ENCODE results near the gene VGLL2. TPM values are rescaled to one million over a fixed set of nuclear protein-coding genes. Genes with fewer than 3 reads are reported as not detected.
A peak's percentile ranks its signal among the peaks of the same experiment; 100 is the strongest.
"Not testable (repeated sequence)": the region's sequence is repeated elsewhere in the genome, so short reads cannot be mapped to it uniquely, and the experiment has no call there.

Gene VGLL2, protein sequence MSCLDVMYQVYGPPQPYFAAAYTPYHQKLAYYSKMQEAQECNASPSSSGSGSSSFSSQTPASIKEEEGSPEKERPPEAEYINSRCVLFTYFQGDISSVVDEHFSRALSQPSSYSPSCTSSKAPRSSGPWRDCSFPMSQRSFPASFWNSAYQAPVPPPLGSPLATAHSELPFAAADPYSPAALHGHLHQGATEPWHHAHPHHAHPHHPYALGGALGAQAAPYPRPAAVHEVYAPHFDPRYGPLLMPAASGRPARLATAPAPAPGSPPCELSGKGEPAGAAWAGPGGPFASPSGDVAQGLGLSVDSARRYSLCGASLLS
- total RNA-seq (2014; rRNA removed; shearing (Covaris generic)): not detected in 2 replicates

DNA sequence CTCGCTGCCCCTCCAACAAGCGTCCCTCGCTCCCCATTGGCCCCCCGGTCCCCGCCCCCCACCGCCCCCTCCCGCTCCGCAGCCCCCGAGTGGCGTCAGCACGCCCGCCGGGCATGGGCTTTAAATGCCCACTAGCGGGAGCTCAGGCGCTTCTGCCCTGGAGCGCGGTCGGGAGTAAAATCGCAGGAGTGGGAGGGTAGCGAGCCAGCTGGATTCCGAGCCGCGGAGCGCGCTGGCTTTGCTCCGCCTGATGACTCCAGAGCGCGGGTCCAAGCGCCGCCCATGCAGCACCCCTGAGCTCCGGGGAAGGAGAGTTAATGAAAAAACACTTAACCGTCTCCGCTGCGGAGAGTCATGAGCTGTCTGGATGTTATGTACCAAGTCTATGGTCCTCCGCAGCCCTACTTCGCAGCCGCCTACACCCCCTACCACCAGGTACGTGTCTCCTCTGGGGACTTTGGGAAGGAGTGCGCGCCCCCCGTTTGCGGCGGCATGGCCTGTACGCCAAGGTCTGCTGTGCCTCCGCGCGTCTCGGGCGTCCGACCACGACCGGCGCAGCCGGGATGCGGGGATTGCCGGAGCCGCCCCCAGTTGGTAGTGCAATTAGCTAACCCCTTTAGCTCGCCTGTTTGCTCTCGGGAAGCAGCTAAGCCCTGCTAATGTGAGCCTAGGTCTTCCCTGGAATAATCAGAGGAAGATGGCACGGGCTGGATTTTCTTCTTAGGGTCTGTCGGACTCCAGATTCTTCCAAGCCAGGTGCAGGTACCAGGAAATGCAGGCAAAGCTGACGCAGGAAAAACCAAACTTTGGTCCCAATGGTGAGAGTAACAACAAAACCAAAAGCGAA, at the start of gene VGLL2:
Gene VGLL2, plus strand, starts transcription at position 149 of the 847 bp plus-strand sequence. Its CDS starts 206 bp downstream, at position 355.
- peak; percentile 47 for DNase-seq (ENCODE audit: low read depth)

- DNase-seq (ENCODE audit: low read depth): no peak
Observed at GRCh38 chr6:117222861-117223260, 42.5 kb upstream of the VGLL2 start.

DNA sequence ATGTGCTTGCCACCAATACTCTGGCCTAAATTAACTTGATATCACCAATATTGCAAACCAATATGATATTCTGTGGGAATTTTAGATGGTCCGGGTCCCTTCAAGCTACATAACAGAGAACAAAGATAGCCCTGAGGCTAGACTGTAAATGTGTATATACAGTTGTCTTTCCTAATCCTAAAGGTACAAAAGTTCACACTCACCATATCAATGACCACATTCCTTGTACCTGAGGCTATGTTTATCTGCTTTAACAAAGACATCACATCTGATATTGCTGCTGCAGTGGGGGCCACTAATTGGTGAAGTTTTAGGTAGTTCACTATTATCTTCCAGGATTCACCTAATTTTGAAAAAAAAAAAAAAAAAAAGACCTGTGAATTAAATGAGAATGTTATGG, 38.6 kb upstream of the VGLL2 start:
- no peak for DNase-seq (ENCODE audit: low read depth)

DNA sequence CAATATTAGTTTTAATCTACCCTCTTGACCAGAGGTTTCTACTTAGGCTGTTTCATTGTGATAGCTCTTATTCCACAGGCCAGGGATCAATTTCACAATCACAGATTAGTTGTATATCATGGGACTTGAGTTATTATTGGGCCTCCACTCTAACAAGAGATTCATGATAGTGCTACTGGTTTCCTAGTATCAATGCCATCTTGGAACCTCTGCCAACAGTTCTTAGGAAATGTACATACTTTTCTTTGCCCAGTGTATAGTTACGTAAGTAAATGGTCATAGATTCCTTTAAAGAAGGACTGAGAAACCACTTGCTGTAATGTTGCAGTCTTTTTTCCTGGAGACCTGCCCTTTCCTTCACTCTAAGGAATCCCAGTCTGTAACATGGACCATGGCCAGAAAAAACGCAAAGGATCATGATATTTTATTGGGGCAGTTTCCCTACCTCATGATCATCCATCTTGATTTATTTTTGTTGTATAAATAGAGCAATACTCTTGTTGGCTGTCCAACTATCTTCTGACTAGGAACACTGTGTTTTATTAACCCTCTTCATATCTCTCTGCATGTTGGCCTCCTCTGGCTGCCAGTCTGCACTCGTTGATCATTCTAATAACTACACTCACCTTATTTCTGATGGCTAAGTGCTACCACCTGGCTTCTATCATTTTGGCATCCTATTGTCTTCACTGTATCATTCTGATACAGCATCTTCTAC, 38.0 kb upstream of the VGLL2 start:
- no peak for DNase-seq (ENCODE audit: low read depth)

DNA sequence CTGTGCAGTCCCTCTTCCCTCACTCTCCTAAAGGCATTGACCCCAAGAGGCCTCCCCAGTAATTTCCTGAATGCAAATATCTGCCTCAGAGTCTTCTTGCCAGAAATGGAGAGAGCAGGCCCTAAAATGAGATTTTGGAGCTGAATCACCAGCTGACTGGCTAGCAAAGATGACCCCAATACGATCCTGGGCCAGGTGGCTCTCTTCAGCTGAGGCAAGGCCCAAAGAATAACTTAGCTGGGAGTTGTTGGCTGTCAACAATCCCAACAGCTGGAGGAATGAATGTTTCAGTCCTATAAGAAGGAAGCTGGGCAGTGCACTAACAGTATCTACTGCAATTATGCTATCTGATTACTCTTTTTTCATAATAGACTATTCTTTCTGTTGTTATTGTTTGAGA, 37.2 kb upstream of the VGLL2 start:
- DNase-seq (ENCODE audit: low read depth): no peak

DNA sequence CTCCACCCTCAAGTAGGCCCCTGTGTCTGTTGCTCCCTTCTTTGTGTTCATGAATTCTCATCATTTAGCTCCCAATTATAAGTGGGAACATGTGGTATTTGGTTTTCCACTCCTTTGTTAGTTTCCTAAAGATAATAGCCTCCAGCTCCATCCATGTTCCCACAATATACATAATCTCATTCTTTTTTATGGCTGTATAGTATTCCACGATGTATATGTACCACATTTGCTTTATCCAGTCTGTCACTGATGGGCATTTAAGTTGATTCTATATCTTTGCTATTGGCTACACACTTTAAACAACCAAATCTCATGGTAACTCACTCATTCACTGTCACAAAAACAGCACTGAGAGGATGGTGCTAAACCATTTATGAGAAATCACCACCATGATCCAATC, 35.5 kb upstream of the VGLL2 start:
- no peak for DNase-seq (ENCODE audit: low read depth)

- no peak for DNase-seq (ENCODE audit: low read depth)
Observed at GRCh38 chr6:117231466-117231865, 33.9 kb upstream of the VGLL2 start.

DNA sequence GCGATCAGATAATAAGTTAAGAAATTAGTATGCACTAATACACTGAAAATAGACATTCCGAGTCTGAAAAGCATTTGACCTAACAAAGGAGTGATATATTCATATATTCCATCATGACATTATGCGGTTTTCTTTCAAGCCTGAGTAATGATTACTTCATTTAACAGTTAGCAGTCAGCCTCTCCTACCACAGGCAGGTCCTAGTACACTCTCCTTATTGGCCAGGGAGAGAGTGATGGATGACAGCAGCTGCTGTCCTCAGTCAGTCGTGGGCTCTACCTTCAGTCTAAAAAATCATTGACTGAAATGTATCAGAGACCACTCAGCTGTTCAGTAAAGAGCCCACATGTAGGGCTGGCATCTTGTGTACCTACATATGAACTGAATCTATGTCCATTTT, 33.2 kb upstream of the VGLL2 start:
- peak; percentile 7 for DNase-seq (ENCODE audit: low read depth)

- peak; percentile 2 for DNase-seq (ENCODE audit: low read depth)
Observed at GRCh38 chr6:117233145-117233544, 32.2 kb upstream of the VGLL2 start.

DNA sequence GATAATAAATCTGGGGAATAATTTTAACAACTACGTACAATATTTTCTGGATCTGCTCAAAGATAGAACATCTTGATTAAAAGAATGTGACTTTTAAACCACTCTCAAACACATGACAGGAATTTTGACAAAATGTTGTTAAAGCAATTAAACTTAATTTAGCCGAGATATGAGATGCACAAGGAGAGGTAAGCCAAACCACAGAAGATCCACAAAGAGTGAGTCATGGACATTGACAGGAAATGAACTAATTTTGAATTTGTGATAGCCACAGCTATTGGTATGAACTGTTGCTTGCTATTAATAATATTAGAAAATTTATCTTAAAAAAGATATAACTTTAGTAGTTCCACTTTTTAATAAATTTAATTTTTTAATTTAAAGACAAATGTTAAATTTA, 27.8 kb upstream of the VGLL2 start:
- peak; percentile 51 for DNase-seq (ENCODE audit: low read depth)

GRCh38 chr6:117244571-117244970, 20.8 kb upstream of the VGLL2 start:
- not testable (repeated sequence) for DNase-seq (ENCODE audit: low read depth)

GRCh38 chr6:117244979-117245378, 20.4 kb upstream of the VGLL2 start:
- DNase-seq (ENCODE audit: low read depth): not testable (repeated sequence)

GRCh38 chr6:117253785-117254184, 11.6 kb upstream of the VGLL2 start:
- no peak for DNase-seq (ENCODE audit: low read depth)

GRCh38 chr6:117262799-117263198, 2.6 kb upstream of the VGLL2 start:
- DNase-seq (ENCODE audit: low read depth): no peak

- no peak for DNase-seq (ENCODE audit: low read depth)
Observed at GRCh38 chr6:117263353-117263927, 1.9 kb upstream of the VGLL2 start.

- no peak for DNase-seq (ENCODE audit: low read depth)
Observed at GRCh38 chr6:117264369-117264691, 1.0 kb upstream of the VGLL2 start.

- peak; percentile 36 for DNase-seq (ENCODE audit: low read depth)
Observed at GRCh38 chr6:117264692-117265409, 507 bp upstream of the VGLL2 start.

DNA sequence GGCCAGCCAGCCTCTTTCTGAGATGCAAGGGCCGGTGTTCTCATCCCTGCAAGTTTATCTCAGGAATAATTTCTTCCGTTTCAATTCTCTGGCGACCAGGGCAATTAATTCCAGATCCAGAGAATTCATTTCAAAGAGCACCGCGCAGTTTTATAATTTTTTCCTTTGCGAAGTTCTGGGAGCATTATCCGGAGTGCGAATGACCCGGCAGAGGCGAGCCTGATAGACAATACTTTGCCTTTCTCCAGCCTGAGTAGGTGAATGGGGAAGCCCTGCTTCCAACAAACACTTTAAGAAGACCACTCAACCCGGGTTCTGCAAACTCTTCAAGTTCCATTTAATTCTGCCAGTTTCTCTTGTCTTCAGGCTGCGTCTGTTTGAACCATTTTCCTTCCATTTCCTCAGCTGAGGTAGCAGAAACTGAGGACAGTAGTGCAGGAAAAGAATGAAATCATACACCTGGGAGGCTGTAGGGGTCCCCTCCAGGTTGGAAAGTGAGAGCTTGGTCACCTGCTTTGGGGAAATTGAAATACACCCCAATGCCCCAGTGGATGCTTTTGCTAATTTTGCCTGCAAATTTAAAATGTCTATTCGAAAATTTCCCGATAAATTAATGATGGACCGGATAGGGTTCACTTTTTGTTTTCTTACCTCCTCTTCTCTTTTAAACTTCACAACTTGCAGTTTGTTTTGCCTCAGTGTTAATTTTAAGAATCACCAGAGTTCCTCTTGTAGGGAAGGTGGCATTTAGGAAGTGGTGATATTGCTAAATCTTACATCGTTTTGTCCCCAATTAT, 1.1 kb downstream of the VGLL2 start:
- DNase-seq (ENCODE audit: low read depth): no peak

- DNase-seq (ENCODE audit: low read depth): no peak
Observed at GRCh38 chr6:117267054-117267347, 1.6 kb downstream of the VGLL2 start.

- DNase-seq (ENCODE audit: low read depth): no peak
Observed at GRCh38 chr6:117267766-117268534, 2.6 kb downstream of the VGLL2 start.

Measured in M059J (cell line).